HG03025 (cell line): ENCODE measurements around the gene EFCAB6.

ENCODE experiments used
- ATAC-seq: cut with Tn5 transposase; IDR thresholded peaks from one replicate; pipeline ENCODE4 v1.9.1; 2021; ENCODE audit warnings: mild to moderate bottlenecking, moderate library complexity; ENCODE audit not compliant: unreplicated experiment, low FRiP score

Gene EFCAB6

GRCh38 chr22:43830931-43831560, 18.9 kb upstream of the EFCAB6 start:
- no peak for ATAC-seq

GRCh38 chr22:43829904-43830851, 18.1 kb upstream of the EFCAB6 start:
- no peak for ATAC-seq

- ATAC-seq: no peak
Observed at GRCh38 chr22:43828998-43829782, 17.1 kb upstream of the EFCAB6 start.

GRCh38 chr22:43828725-43828997, 16.6 kb upstream of the EFCAB6 start:
- no peak for ATAC-seq

- no peak for ATAC-seq
Observed at GRCh38 chr22:43827926-43828724, 16.0 kb upstream of the EFCAB6 start.

- no peak for ATAC-seq
Observed at GRCh38 chr22:43827003-43827735, 15.1 kb upstream of the EFCAB6 start.

GRCh38 chr22:43826142-43827002, 14.3 kb upstream of the EFCAB6 start:
- no peak for ATAC-seq

- no peak for ATAC-seq
Observed at GRCh38 chr22:43825651-43826050, 13.5 kb upstream of the EFCAB6 start.

GRCh38 chr22:43824724-43825420, 12.8 kb upstream of the EFCAB6 start:
- ATAC-seq: no peak

GRCh38 chr22:43823911-43824665, 12.0 kb upstream of the EFCAB6 start:
- ATAC-seq: no peak

GRCh38 chr22:43823353-43823908, 11.3 kb upstream of the EFCAB6 start:
- no peak for ATAC-seq

GRCh38 chr22:43821606-43822425, 9.7 kb upstream of the EFCAB6 start:
- no peak for ATAC-seq

- no peak for ATAC-seq
Observed at GRCh38 chr22:43820651-43821305, 8.7 kb upstream of the EFCAB6 start.

GRCh38 chr22:43819931-43820640, 8.0 kb upstream of the EFCAB6 start:
- no peak for ATAC-seq

- ATAC-seq: no peak
Observed at GRCh38 chr22:43819421-43819921, 7.4 kb upstream of the EFCAB6 start.
